ENCODE results near the gene GLRA2. TPM values are rescaled to one million over a fixed set of nuclear protein-coding genes. Genes with fewer than 3 reads are reported as not detected.

The GLRA2 gene
- total RNA-seq, 1 donor from 2014 or later = not detected

GRCh38 chrX:14775416-14775815, 246.1 kb downstream of the GLRA2 start:
- DNase-seq (ENCODE audit: low spot score) = no peak
- Mint-ChIP-seq H3K9me3 (peaks cover 10% of the 10 kb centered on the region), H3K36me3 (ENCODE audit: low read depth) (no peaks in the 10 kb centered on the region), H3K4me1 (ENCODE audit: low read depth) (no peaks in the 10 kb centered on the region), H3K27me3 (ENCODE audit: insufficient read depth) (no peaks in the 10 kb centered on the region), H3K4me3 (no peak overlapping the region), H3K27ac (no peak overlapping the region)
- intact Hi-C loops (cut with micrococcal nuclease) = no loop called here

GRCh38 chrX:14776901-14777300, 247.6 kb downstream of the GLRA2 start:
- no peak overlapping the region for H3K27ac Mint-ChIP-seq
- intact Hi-C loops (cut with micrococcal nuclease) = no loop called here
- H3K4me1 Mint-ChIP-seq (ENCODE audit: low read depth) = no peaks in the 10 kb centered on the region
- H3K4me3 Mint-ChIP-seq = no peak overlapping the region
- DNase-seq (ENCODE audit: low spot score) = no peak
- H3K36me3 Mint-ChIP-seq (ENCODE audit: low read depth) = no peaks in the 10 kb centered on the region
- no peaks in the 10 kb centered on the region for H3K27me3 Mint-ChIP-seq (ENCODE audit: insufficient read depth)
- no peaks in the 10 kb centered on the region for H3K9me3 Mint-ChIP-seq

DNA sequence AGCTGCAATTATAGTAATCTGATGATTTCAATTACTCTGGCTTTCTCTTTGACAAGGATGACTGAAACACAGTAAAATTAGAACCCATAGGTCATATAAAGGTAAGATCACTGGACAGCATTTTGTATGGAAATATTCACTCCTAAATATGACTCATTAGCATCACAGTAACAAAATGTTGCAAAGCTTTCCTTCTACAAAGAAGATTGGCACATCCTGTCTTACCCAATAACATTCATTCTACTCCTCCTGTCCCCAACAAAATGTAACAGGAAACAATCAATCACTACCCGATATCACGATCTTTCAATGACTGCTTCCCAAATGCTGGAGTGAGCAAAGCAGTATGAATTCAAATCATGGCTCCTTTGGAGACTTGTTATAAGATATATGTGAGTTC, 248.2 kb downstream of the GLRA2 start:
- H3K27ac Mint-ChIP-seq = no peak overlapping the region
- no peaks in the 10 kb centered on the region for H3K9me3 Mint-ChIP-seq
- no peaks in the 10 kb centered on the region for H3K4me1 Mint-ChIP-seq (ENCODE audit: low read depth)
- intact Hi-C loops (cut with micrococcal nuclease) = no loop called here
- H3K4me3 Mint-ChIP-seq = no peak overlapping the region
- no peak for DNase-seq (ENCODE audit: low spot score)
- H3K36me3 Mint-ChIP-seq (ENCODE audit: low read depth) = no peaks in the 10 kb centered on the region
- H3K27me3 Mint-ChIP-seq (ENCODE audit: insufficient read depth) = no peaks in the 10 kb centered on the region

- H3K4me1 Mint-ChIP-seq (ENCODE audit: low read depth) = no peaks in the 10 kb centered on the region
- H3K27ac Mint-ChIP-seq = no peak overlapping the region
- no peaks in the 10 kb centered on the region for H3K9me3 Mint-ChIP-seq
- DNase-seq (ENCODE audit: low spot score) = no peak
- intact Hi-C loops (cut with micrococcal nuclease) = no loop called here
- no peaks in the 10 kb centered on the region for H3K36me3 Mint-ChIP-seq (ENCODE audit: low read depth)
- no peaks in the 10 kb centered on the region for H3K27me3 Mint-ChIP-seq (ENCODE audit: insufficient read depth)
- no peak overlapping the region for H3K4me3 Mint-ChIP-seq
Measured at GRCh38 chrX:14779580-14779979, 250.2 kb downstream of the GLRA2 start.
